Measurements from ENCODE around the gene CEP128.

- no peak for TF ChIP-seq CTCF (IDR thresholded peaks at IDR 0.05 in 4 of 5, conservative IDR thresholded peaks at IDR 0.05 in 1 of 5)
- no peak for TF ChIP-seq POLR2A (IDR thresholded peaks at IDR 0.05)
Measured at GRCh38 chr14:80585506-80585835, 356.1 kb downstream of the CEP128 start.

Data from gastrocnemius medialis (tissue), 4 donors.